ENCODE results near the gene SSBP3.

SSBP3 gene

GRCh38 chr1:54265659-54266058, 140.5 kb downstream of the SSBP3 start:
- DNase-seq (ENCODE audit: low spot score) = no peak

- no peak for DNase-seq (ENCODE audit: low spot score)
Observed at GRCh38 chr1:54265126-54265525, 141.1 kb downstream of the SSBP3 start.

DNA sequence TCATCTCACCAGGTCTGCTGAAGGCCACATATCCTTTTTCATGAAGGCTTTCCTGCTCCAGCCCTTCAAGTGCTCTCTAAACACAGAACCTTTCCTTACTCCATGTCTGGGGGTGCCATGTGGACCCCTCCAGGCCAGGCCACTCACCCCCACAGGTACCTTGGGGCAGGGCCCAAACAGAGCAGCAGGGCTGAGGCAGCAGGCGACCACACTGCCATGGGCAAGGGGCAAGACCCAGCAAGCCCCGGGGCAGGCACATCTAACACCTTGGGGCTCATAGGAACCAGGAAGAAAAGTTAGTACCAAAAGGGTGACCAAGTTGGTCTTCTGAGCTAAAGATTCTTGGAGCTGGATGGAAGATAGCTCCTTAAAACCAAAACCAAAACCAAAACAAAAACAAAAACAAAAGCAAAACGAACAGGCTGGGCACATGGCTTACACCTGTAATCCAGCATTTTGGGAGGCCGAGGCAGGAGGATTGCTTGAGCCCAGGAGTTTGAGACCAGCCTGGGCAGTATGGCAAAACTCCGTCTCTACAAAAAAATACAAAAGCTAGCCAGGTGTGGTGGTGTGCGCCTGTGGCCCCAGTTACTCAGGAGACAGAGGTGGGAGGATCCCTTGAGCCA, 142.5 kb downstream of the SSBP3 start:
- DNase-seq (ENCODE audit: low spot score) = no peak

DNA sequence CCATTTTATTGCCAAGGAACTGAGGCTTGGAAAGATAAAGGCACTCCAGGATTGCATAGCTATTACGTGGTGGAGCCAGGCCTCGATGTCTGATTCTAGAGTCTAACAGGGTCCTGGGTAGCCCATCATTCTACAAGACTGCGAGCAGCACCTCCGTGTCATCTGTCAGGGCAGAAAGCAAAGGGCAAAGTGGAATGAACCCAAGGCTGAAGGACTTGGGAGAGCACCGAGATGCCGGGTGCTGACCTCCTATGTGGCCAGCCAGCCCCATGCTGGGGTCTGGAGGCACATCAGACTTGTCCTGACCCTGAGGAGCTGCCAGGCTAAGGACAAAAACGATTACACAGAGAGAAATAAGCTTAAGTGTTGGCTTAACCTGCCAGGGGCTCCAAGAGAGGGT, 143.9 kb downstream of the SSBP3 start:
- DNase-seq (ENCODE audit: low spot score) = no peak

DNA sequence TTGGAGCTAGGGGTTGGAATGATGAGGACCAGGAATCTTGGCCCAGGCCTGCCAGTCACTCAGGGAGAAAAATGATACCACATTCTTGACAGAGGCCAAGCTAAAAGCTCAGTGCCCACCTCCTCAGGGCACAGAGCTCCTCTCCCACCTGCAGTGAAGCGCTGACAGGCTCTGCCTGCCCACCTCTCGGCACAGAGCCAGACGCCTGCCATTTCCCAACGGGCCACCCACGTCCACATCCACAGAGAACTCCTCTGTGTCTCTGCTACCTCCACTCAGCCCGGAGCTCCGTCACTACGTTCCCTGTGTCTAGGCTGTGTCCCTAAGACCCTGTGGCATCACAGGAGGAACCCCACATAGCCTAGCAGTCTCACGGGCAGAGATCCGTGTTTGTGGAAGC, 145.4 kb downstream of the SSBP3 start:
- no peak for DNase-seq (ENCODE audit: low spot score)

DNA sequence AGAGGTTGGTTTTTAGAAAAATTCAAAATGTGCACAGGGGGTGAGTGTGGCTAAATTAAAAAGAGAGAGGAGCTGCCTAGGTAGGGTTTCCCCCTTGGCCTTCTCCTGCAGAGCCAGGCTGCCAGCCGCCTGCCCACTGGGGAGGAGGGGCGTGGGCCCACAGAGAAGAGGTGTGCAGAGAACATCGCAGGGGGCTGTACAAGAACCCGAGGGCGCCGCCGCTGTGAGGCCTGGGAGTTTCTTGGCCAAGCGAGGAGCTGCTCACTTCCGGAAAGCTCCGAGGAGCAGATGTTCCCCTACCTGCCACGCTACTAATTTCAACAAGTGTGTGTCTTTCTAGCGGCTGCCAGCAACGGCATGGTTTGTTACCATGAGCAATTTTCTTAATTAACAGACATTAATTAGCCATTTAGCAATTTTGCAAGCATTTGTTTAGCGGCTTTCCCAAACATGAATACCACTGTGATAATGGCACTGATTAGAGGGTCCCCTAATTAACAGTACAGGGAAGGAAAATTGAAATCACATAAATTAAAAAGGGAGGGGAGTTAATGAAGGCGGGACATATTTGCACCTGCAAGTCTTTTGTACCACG, 146.6 kb downstream of the SSBP3 start:
- DNase-seq (ENCODE audit: low spot score) = no peak

- no peak for DNase-seq (ENCODE audit: low spot score)
Observed at GRCh38 chr1:54257876-54258275, 148.3 kb downstream of the SSBP3 start.

DNA sequence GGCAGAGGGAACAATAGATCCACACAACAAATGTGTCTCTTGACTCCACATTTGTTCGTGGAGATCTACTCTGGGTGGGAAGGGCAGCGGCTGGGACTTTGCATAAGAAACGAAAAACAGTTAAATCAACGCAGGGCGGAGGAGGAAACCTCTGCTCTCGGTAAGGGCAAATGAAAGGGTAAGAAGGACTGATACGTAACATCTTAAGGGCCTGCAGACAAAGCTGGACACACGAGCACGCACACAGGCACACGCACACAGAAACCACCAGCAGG, 148.9 kb downstream of the SSBP3 start:
- DNase-seq (ENCODE audit: low spot score) = no peak

DNA sequence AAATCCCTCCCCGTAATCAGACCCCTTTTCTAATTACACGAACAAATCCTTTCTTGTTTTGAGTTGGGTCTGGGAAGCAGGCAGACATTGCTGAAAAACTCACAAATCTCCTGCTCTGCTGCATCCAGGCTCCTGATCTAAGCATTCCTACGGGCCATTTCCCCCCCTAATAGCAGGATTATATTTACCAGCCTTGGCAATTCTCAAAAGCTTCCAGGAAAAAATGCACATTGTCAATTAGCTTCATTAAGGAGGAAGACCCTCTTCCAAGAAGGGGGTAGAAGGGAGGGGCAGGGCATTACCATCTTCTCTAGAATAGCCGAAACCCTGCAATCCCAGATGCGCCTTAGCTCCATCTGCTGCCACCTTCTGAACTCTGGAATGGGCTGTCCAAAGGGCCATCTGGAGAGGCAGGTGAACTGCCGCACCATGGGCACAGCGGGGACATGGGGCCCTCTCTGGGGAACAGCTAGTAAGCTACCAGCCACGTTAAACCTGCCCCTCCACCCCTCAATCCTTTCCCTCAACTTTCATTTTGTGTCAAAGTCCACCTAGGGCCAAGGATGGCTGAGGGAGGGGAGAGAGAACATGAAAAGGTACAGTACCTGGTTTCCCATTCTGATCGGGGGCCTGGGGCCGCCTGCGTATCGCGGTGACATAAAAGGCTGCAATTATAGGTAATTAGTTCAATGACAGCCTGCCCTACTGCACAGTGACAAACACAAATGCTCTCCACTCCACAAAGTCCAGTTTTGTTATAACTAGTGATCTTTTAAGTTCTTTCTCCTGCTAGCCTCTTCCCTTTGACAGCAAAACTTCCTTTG, 149.5 kb downstream of the SSBP3 start:
- no peak for DNase-seq (ENCODE audit: low spot score)

- no peak for DNase-seq (ENCODE audit: low spot score)
Observed at GRCh38 chr1:54255026-54255702, 151.0 kb downstream of the SSBP3 start.

GRCh38 chr1:54254055-54254454, 152.1 kb downstream of the SSBP3 start:
- DNase-seq (ENCODE audit: low spot score) = no peak

DNA sequence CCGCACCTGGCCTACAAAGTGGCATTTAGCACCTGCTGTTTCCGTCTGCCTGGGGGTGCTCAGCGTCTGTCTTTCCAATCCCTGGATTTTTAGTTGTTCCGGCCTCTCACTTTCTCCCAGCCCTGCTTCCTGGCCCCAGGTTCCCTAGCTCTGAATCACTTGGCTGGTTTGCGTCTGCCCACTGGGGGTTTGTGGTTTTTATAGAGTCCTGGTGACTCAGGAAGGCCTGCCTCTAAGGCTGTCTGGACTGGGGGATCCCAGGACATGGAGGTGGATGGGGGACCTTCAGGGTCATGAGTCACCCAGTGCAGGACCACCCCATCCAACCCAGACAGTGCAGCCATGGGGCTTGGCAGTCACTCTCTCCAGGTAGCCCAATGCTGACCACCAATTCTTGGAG, 152.7 kb downstream of the SSBP3 start:
- no peak for DNase-seq (ENCODE audit: low spot score)

GRCh38 chr1:54252371-54252936, 153.7 kb downstream of the SSBP3 start:
- no peak for DNase-seq (ENCODE audit: low spot score)

GRCh38 chr1:54250670-54251069, 155.5 kb downstream of the SSBP3 start:
- no peak for DNase-seq (ENCODE audit: low spot score)

DNA sequence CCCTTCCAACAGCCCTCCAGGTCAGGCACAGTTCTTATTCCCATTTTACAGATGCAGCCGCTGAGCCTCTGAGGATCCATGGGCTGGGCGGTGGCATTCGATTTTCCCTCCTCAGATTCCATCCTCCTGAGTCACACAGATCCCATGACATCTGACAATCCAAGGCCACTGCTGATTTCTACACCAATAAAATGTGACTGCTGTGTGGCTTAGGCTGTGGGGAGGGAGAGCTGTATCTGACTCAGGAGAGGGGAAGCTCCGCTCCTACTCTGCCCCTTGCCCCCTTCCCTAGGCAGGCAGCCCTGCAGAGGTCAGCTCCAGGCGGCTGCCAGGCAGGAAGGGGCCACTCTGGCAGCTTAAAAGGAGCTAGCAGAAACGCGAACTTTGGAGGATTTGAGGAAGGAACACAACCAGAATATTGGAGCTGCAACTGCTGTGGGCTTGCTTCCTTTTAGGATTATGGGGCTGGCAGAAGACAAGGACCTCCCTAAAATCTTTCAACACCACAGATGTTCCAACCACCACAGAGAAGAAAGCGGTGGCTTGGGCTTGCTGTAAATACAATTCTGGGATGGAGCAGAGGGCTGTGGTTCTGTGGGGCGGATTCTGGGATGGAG, 156.3 kb downstream of the SSBP3 start:
- no peak for DNase-seq (ENCODE audit: low spot score)

GRCh38 chr1:54248966-54249365, 157.2 kb downstream of the SSBP3 start:
- DNase-seq (ENCODE audit: low spot score) = no peak

GRCh38 chr1:54247863-54248515, 158.2 kb downstream of the SSBP3 start:
- no peak for DNase-seq (ENCODE audit: low spot score)

DNA sequence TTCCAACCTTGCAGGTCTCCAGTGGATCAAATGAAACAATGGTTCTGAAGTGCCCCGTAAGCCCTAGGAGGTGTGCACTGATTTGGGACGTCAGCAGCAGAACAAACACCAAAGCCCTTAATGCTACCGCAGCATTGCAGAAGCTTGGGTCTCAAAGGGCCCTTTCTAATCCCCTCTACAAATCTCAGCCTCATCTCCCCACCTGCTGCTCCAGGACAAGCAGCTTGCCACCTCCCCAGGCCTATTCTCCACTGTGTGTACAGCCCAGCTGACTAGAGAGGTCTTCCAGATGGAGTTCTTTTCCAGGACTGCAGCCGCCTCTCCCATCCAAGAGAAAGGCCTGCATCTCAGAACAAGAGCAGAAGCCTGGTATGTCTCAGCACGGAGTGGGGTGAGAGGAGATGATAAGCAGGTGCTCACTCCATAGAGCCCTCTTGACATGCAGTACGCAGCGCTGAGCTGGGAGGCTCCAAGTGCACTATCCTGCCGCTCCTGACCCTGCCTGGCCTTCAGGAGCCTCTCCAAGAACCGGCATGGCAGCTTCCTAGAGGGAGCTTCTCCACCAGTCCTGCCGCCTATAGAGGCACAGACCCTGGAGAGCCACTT, 160.0 kb downstream of the SSBP3 start:
- no peak for DNase-seq (ENCODE audit: low spot score)

DNA sequence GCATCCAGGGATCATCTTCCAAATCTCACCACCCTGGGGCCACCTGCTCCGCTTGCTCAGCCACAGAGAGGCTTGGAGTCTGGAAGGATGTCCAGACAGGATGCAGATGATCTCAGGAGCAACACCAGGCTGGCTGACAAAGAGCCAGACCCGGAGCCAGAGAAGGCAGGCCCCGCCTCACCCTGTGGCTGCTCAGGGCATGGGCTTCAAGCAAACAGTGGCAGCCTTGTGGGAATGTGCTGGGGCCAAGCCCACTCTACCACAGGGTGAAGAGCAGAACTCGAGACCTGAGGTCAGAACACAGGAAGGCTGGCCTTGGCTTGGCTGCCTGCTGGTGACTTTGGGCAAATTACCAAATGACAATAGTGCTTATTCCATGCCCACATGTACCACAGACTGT, 160.7 kb downstream of the SSBP3 start:
- DNase-seq (ENCODE audit: low spot score) = no peak

DNA sequence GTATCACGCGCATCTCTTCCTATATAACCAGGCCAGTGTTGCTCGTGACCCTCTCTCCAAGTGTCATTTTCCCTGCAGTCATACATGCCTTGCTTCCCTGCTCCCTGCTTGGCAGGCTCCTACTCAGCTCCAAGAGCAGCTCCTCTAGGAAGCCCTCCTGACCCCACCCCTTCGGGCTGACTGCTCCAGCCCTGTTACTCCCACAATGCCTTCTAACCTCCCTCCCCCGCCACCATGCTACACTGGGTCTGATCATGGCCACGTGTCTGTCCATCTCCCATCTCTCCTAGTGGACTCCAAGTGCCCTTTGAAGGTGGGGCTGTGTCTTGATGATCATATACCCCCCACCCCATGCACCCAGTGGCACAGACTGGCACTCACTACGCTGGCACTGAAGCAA, 161.5 kb downstream of the SSBP3 start:
- DNase-seq (ENCODE audit: low spot score) = no peak

DNA sequence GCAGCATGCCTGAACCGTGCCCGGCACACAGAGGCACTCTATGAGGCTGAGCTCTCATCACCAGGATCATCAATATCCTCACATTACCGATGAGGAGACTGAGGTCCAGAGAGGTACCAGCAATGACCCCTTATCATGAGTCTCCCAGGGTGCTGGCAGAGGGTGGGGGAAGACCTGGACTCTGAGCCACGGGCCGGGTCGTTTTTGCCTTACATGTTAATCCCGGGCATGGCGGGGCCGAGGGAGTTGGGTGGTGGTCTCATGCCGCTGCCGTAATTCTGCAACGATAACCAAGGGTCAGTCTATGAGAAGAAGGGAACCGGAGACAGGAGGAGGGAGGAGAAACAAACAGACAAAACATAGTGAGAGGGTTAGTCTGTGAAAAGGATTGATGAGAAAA, 163.2 kb downstream of the SSBP3 start:
- DNase-seq (ENCODE audit: low spot score) = no peak

Measured in CD4-positive, alpha-beta T cell treated with Interleukin-15 for 4 hours (primary cell).